ENCODE measurements around the gene RBFOX1.

The RBFOX1 gene

DNA sequence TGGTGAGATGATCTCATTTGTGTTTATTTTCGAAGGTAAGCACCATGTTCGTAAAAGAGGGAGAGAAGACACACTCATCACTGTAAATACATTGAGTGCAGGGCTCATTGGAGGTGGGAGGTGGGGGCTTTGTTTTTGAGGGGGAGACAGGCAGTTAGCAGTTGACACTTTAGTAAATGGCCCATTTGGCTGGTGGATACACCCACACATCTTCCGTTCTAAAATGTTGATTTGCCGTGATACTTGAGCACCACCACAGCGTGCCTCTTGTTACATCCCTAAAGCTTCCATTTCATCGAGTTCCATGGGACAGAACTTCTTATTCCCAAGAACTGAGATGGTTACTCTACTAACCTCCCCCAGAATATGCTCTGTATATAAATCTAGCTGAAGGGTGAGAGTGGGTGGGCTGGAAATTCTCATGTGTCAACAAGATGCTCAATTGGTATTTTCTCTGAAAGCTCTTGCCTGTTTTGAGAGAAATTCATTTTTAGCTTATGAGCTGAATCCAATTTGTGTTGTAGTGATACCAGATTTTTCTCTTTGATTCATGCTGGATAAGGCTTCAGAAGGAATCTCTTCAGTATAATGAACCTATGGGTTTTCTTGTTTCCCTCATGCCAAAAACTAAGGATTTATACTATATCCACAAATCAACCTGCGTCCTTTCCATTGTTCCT is 314.3 kb downstream of the RBFOX1 start:
- no peak for DNase-seq (ENCODE audit: extremely low read depth in 1 of 2, low read depth in 1 of 2)

DNA sequence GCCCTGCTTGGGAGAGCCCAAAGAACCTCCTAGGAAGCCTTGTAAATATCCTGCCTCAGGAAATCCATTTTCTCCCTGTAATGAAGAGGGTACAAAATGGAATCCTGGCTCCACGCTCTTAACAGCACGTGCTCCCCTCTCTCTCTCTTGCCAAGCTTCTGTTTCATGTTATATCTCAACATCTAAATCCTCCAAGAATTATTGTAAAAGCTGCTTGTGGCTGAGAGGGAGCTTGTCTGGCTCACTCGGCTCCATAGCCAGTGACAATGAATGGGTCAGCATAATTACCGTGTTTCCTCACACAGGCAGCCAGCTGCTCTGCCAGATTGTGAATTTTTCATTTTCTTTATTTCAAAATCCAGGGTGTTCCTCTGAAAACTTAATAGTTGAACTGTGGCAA is 317.8 kb downstream of the RBFOX1 start:
- DNase-seq (ENCODE audit: extremely low read depth in 1 of 2, low read depth in 1 of 2), result no peak

DNA sequence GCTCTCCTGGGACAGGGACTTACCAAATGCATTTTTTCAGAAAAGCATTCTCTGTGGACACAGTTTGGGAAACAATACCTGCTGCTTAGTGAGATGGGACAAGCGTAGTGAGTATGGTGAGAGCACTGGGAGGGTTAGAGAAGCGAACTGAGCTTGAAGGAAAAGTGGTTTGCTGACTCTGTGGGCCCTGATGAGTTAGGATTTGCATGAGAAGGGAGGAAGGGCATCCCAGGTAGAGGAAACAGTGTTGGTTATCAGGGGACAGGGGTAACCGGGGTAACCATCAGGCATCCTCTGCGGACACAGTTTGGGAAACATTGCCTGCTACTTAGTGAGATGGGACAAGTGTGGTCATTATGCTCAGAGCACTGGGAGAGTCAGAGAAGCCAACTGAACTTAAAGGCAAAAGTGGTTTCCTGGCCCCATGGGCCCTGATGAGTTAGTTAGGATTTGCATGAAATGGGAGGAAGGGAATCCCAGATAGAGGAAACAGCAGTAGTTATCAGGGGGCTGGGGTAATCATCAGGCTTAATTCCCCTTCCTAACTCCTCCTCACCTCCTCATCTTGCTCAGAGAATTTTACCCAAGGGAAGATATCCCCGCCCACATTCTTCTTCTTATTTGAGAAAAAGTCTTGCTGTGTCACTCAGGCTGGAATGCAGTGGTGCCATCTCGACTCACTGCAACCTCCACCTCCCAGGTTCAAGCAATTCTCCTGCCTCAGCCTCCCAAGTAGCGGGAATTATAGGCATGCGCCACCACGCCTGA is 319.3 kb downstream of the RBFOX1 start:
- no peak for DNase-seq (ENCODE audit: extremely low read depth in 1 of 2, low read depth in 1 of 2)

DNA sequence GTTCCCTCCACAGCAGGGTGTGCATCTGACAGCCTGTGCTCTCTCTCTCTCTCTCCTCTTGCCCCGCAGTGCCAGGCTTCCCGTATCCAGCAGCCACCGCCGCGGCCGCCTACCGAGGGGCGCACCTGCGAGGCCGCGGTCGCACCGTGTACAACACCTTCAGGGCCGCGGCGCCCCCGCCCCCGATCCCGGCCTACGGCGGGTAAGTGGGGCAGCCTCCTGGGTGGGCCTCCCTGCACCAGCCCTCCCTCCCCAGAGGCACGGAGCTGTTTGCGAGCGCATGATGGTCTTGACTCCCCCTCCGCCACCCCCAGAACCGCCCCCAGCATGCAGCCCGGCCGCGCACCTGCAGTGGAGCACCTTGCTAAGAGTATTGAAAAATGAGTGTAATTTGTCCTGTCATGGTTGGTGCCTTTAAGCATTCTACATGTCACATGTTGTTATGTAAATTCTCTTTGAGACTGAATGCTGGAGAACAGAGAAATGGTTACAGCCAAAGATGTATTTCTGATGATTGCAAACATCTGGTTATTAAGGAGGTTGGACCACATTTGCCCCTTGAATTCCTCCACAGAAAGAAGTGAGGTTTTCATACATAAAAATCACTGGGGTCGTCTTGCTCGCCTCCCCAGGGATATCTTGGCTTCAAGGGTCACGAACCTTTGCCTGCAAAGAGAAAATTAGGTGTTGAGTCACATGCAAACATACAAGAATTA is 321.3 kb downstream of the RBFOX1 start:
- DNase-seq (ENCODE audit: extremely low read depth in 1 of 2, low read depth in 1 of 2), result no peak

DNA sequence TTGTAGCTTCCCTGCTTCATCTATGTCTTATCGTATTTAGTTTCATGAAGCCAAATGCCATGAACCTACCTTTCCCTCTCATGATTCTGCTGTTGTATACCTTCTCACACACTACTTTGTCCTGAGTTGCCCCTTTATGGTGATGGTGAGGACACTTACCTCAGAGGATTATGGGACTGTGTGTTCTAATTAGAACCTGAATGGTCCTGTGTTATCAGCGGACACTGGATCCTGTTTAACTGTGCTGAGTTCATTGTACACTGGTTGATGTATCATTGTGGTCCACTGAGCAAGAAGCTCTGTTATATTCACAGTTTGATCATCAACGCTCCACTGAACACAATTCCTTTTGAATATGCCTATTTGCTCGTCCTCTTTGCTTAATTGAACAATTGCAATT is 343.0 kb downstream of the RBFOX1 start:
- no peak for DNase-seq (ENCODE audit: extremely low read depth in 1 of 2, low read depth in 1 of 2)

DNA sequence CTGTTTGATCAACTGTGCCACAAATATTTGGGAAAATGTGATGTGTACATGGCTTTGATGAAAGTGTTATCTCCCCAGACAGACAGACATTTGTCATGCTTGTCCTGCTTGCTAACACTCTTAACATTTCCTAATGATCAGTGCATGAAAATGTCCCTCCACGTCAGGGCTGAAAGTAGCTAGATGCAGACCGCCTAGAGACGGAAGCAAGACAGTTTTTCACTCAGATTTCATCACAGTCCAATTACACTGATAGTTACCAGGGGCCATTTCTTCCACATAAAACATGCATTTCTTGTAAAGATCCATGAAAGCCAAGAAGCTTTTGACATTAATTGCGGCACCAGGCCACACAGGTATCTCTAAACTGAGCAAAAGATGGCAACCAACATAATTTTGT is 347.7 kb downstream of the RBFOX1 start:
- no peak for DNase-seq (ENCODE audit: extremely low read depth in 1 of 2, low read depth in 1 of 2)

DNA sequence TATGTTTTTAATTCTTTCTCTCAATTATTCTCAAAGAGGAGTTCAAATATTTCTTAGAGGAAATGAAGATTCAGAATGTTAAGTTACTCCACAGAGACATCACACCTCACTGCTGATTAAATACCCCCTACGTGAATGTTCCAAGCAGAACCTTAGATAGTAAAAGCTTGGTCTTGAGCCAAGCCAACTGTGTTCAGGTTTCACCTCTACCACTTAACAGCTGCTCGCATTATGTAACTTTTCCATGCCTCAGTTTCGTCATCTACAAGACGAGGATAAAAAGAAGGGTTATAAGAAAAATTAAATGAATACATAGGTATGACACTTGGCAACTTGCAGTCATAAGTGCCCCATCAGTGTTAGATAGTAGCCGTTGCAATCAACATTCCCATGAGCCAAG is 356.2 kb downstream of the RBFOX1 start:
- no peak for DNase-seq (ENCODE audit: extremely low read depth in 1 of 2, low read depth in 1 of 2)

DNA sequence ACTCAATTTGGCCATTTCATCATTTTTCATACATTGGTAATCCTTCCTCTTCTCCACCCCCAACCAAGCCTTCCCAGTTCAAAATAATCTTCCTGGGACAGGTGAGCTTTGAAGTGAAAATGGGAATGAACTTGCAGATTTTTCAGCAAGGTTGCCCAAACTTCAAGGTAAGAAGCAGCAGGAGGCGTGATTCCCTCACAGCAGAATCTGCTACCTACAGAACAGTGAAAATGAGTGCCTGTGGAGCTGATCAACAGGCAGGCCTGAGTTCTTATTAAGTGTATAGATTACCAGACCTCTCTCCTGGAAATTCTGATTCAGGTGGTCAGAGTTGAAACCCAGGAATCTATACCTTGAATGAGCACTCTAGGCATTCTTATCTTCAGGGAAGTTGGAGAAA is 356.6 kb downstream of the RBFOX1 start:
- no peak for DNase-seq (ENCODE audit: extremely low read depth in 1 of 2, low read depth in 1 of 2)

DNA sequence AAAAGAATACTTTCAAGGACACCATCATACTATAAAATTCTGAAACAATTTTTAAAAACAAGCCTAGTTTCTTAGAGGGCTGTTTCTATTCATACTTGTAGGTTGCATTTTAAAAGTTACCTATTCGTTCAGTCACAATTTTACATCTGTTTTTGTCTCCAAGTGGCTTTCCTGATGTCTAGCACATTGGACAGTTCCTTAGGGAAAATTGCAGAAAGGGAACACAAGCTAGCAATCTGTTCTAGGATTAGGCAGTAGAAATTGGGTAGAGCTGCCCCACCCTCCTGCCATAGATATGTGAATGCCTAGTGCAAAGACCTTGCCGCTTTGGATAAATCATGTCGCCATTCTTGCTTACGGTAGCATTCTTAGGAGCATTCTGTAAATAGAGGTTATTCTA is 358.9 kb downstream of the RBFOX1 start:
- no peak for DNase-seq (ENCODE audit: extremely low read depth in 1 of 2, low read depth in 1 of 2)

DNA sequence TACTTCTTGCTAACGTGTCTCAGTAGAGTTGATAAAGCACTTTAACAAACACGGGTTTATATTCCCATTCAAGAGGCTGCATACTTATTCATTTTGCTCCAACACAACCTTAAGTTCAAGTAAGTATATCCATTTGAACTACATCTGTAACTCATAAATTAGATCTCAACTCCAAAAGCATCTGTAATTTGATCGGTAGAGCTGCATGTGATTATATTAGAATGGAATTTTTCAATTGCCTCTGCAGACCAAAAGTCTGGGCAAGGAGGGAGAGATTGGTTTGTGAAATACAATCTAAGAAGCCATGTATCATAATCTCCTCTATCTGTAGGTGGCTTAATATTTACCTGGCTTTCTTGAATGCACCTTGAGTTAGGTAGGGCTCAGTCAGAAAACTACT is 371.0 kb downstream of the RBFOX1 start:
- no peak for DNase-seq (ENCODE audit: extremely low read depth in 1 of 2, low read depth in 1 of 2)

DNA sequence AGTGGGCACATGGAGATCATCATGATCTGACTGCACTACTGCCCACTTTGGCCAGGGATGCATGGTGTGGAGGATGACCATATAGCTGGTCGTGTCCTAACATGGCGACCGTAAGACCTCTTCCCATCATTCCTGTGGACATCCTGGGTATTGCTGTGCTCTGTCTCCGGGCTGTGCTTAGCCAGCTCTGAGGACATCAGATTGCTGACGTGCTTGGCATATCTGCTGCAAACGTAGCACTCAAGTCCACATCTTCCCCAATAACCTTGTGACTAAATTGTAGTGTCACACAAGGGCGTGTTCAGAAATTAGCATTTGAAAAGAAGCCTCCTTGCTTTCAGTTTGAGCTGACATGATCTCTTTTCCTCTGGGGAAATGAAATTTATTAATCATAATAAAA is 373.2 kb downstream of the RBFOX1 start:
- DNase-seq (ENCODE audit: extremely low read depth in 1 of 2, low read depth in 1 of 2), result no peak

DNA sequence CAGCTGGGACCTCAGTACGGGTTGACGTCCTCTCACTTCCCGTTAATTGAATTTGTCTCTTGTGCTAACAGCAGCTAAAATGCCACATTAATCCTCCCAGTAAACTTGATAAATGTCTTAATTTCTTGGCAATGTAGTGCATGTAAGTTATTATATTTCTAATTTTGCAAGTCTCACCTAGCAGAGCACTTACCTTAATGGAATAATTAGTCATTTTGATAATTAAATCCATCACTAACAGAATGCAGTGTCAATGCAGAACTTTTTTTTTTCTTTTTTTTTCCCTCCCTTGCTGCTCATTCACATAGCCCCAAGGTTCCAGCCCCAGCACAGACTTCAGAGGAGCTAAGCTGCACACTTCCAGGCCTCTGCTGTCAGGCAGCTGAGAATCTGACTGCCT is 376.5 kb downstream of the RBFOX1 start:
- no peak for DNase-seq (ENCODE audit: extremely low read depth in 1 of 2, low read depth in 1 of 2)

DNA sequence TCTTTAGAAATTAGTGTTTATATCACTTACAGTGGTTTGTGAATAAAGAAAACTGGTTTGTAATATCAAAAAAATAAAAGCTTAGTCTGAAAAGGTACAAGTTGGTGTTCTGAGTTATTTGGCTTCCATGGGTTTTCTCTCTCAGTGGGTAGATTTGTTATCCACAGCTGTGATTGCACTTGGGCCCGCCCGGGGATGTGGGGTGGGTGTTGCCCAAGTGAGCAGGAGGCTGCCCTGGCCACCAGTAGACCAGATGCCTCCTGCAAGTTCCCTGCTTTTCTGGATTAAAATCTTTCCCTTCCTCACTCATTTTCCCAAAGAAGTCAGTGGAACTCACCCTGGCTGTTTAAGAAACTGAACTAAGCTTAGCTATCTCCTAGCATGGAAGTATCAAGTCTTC is 380.6 kb downstream of the RBFOX1 start:
- DNase-seq (ENCODE audit: extremely low read depth in 1 of 2, low read depth in 1 of 2), result no peak

DNA sequence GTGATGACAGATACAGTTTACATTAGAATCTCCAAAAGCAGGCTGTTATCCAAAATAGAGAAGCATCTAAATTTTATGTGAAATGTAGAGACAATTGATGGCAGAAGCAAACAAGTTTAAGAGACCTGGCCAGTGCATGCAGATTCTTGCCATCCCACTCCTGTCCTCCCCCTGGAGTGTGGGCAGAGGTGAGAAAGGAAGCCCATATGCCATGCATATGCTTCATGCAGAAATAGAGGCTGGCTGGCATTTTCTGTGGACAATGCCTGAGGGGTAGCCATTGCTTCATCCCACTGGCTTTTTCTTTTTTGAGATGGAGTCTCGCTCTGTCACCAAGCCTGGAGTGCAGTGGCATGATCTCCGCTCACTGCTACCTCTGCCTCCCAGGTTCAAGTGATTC is 382.1 kb downstream of the RBFOX1 start:
- no peak for DNase-seq (ENCODE audit: extremely low read depth in 1 of 2, low read depth in 1 of 2)

DNA sequence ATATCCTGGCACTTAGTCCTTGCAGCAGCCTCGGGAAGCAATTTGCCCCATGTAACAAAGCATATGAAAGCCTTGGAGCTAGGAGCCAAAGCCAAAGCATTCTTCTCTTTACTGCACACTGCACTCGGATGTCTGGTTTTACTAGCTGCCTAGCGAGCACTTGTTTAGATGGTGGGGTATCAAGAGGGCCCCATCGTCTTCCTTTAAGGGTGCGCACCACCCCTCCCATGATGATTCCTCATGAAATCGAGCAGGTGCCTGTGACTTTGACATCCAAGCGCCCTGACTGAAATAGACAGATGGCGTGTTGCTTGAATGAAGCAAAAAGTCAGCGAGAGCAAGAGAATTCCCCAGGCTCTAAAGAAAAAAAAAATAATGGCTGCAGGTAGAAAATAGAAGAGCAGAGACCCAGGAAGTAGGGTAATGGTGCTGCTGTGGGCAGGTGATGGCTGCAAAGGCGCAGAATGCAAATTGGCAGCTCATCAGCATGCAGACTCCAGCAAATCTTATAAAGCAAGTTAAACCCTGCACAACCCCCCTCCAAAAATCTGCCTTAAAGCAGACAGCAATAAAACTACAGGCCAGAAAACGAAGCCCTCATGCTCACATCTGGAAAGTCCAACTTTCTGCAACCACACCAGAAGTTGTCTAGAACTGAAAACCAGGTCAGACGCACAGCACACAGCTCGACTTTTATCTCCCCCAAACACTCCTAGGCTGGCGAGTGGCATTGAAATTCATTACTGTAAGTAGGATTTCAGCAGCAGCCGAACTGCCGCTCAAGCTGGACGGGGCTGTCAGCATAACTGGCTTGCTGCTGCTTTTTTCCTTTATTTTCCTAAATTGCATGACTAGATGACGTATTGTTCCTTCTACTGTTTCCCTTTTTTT is 384.3 kb downstream of the RBFOX1 start:
- no peak for DNase-seq (ENCODE audit: extremely low read depth in 1 of 2, low read depth in 1 of 2)

DNA sequence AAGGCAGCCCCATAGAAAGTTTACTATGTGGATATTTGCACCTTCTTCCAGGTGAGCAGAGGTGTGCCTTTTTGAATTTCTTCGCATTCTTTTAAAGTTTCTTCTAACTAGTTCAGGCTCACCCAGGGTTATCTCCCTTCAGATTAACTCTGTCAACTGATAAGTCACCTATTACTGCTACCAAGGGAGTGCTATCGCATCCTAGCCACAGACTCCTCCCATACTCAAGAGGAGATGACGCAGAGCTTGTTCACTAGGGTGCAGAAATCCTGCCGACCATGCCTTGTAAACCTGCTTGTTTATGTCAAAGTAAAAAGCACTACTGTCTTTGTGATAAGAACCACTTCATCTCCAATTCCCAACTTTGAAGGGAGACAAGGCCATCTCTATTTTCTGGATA is 390.1 kb downstream of the RBFOX1 start:
- DNase-seq (ENCODE audit: extremely low read depth in 1 of 2, low read depth in 1 of 2), result no peak

DNA sequence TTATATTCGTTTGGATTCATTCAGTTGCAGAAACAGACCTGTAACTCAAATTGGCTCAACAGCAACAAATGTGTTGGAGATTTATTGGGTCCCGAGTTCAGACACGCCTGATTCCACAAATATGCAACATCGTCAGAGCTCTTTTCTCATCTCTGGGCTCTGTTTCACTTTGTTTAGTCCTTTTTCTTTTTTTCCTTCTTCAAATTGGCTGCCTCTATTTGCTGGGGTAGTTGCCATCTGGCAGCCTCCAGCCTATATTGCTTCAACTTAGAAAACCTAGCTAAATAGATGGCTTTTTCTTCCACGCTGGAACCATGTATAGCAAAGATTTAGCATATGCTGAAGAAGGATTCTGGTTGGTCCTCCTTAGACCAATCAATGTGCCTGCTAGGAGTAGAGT is 398.5 kb downstream of the RBFOX1 start:
- no peak for DNase-seq (ENCODE audit: extremely low read depth in 1 of 2, low read depth in 1 of 2)

DNA sequence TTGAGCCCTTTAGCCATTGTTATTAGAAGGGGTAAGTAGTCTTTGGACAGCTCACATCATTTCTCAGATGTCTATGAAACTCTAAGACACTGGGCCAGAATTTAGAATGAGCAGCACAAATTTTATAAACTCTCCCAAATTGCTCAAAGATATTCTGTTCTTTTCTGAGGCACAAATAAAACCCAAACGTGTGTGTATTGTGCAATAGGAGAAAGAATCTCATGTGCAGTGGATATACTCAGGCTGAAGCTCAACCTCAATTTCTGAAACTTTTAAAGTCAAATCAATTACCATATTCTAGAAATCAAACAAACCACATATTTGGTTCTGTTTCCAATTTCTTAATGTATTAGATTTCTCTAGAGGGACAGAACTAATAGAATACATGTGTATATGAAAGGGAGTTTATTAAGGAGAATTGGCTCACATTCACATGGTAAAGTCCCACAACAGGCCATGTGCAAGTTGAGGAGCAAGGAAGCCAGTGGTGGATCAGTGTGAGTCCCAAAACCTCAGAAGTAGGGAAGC is 403.6 kb downstream of the RBFOX1 start:
- DNase-seq (ENCODE audit: extremely low read depth in 1 of 2, low read depth in 1 of 2), result no peak

DNA sequence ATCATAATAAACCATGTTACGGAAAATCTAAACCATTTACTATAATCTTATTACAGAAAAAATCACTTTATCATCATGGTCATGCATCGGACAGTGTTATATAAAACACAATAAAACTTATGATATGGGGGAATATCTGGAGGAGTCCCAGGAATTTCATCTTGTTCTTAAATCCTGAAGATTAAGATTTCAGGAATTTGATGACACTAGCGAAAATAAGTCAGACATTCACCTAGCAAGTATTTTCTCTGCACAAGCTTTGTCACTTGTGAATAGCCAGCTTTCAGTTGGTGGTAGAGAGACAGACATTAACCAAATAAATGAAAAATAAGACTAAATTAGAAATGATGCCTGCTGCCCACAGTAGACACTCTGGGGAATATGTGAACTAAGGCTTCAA is 410.0 kb downstream of the RBFOX1 start:
- no peak for DNase-seq (ENCODE audit: extremely low read depth in 1 of 2, low read depth in 1 of 2)

DNA sequence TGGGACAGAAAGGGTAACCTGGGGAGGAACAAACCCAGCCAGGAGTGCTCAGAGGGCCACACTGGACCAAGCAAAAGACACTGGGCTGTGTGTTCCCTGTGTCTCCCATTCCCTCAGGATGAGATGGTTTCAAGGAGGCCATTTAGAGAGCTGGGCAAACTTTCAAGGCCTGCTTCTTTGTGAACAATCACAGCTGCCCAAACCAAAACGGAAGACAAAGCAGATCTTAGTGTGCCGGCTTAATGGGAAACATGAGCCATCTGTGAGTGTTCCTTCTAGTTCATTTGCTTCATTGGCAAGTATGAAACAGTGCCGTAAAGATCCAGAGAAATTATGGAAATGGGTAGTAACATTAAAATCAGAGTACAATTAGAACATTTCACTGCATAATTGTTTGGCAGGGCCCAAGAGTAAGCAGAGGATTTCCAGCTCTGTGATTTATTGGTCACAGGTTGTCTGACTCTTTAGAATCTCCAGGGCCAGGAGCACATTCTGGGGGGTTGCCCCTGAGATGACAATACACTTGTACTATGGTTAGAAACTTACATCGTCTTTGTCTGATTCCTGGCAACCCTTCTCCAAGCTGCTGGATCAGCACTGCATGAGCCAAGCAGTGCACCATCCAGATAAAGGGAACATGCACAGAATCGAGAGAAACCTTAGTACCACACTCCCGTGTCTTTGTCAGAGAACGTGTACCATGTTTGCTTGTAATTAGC is 412.1 kb downstream of the RBFOX1 start:
- no peak for DNase-seq (ENCODE audit: extremely low read depth in 1 of 2, low read depth in 1 of 2)
